Suprapubic skin (tissue), 4 donors: ENCODE measurements around the gene RNF180.
"Not testable (repeated sequence)": the region's sequence is repeated elsewhere in the genome, so short reads cannot be mapped to it uniquely, and the experiment has no call there.

Experiments
- CTCF ChIP-seq, 2 donors: fragments of 200-600 bp in 1 of 2; fragments of 450-650 bp in 1 of 2; sonication (generic) in 1 of 2; IDR thresholded peaks; one replicate each; pipeline ENCODE4 v1.5.1; 2016 to 2019; ENCODE audit warnings: antibody characterized with exemption in 2 of 2, mild to moderate bottlenecking in 1 of 2, moderate library complexity in 1 of 2
- POLR2A ChIP-seq, 2 donors: fragments of 450-650 bp; IDR thresholded peaks; one replicate each; pipeline ENCODE4 v1.6.1; 2017; ENCODE audit warnings: antibody characterized with exemption in 2 of 2, mild to moderate bottlenecking in 2 of 2, moderate library complexity in 2 of 2
- POLR2AphosphoS5 ChIP-seq, 3 donors: sonication (generic); formaldehyde crosslinking; IDR thresholded peaks; one replicate each; pipeline ENCODE4 v1.6.1; 2017; ENCODE audit warnings: antibody characterized with exemption in 3 of 3

GRCh38 chr5:64288496-64288895 lies 122.9 kb downstream of the RNF180 start:
- TF ChIP-seq CTCF, POLR2A, POLR2AphosphoS5 (IDR thresholded peaks at IDR 0.05): not testable (repeated sequence)
